ENCODE measurements around the gene LNP1. TPM values are rescaled to one million over a fixed set of nuclear protein-coding genes. Genes with fewer than 3 reads are reported as not detected.
A peak's percentile ranks its signal among the peaks of the same experiment; 100 is the strongest.

The LNP1 gene
- total and polyA plus RNA-seq, 2 experiments from 2014 or later, result 1.2 to 2.9 TPM

- H4K20me1 ChIP-seq (ENCODE audit: insufficient read depth), result no peaks in the 10 kb centered on the region
- H3K79me2 ChIP-seq (ENCODE audit: insufficient read depth), result no peaks in the 10 kb centered on the region
- no peak overlapping the region for H2AFZ ChIP-seq
- H3K4me3 ChIP-seq, result no peak overlapping the region
- WGBS, 2 experiments (ENCODE audit: low coverage in 1 of 2, low lambda C conversion rate in 2 of 2, missing lambda C conversion rate in 2 of 2), result 88 to 100% methylated on average over 1 of the region's 1 CpG
- H3K4me2 ChIP-seq (ENCODE audit: unreplicated experiment), result no peak overlapping the region
- no peaks in the 10 kb centered on the region for H3K9me2 ChIP-seq (ENCODE audit: insufficient read depth)
- in situ Hi-C loops (cut with MboI), result no loop called here
- no peaks in the 10 kb centered on the region for H3F3A ChIP-seq (ENCODE audit: insufficient read depth)
- H3K36me3 ChIP-seq (ENCODE audit: low read depth), result no peaks in the 10 kb centered on the region
- H3K9ac ChIP-seq, result no peak overlapping the region
- H3K9me3 ChIP-seq (ENCODE audit: low read depth), result no peaks in the 10 kb centered on the region
- H3K4me1 ChIP-seq (ENCODE audit: insufficient read depth), result no peaks in the 10 kb centered on the region
- no peak for DNase-seq
- TF ChIP-seq EZH2 (IDR thresholded peaks at IDR 0.05; ENCODE audit: insufficient read depth, poor library complexity, severe bottlenecking) (no peak), EZH2phosphoT487 (IDR thresholded peaks at IDR 0.05; ENCODE audit: insufficient read depth, low read depth) (no peak)
- H3K27me3 ChIP-seq (replicated peaks; ENCODE audit: insufficient read depth), result no peaks in the 10 kb centered on the region
- no peak overlapping the region for H3K27ac ChIP-seq
These were observed 82.2 kb downstream of the LNP1 start for GRCh38 chr3:100483529-100483928.

GRCh38 chr3:100486808-100487207, 85.5 kb downstream of the LNP1 start:
- DNase-seq, result peak; percentile 30
- Histone ChIP-seq H3K9ac (no peak overlapping the region), H4K20me1 (ENCODE audit: insufficient read depth) (no peaks in the 10 kb centered on the region), H3K36me3 (ENCODE audit: low read depth) (no peaks in the 10 kb centered on the region), H3K79me2 (ENCODE audit: insufficient read depth) (no peaks in the 10 kb centered on the region), H3K9me3 (ENCODE audit: low read depth) (no peaks in the 10 kb centered on the region), H3K4me1 (ENCODE audit: insufficient read depth) (peaks cover 6% of the 10 kb centered on the region; the same call in 1 of the 2 replicates), H3F3A (ENCODE audit: insufficient read depth) (no peaks in the 10 kb centered on the region; the same call in 1 of the 2 replicates), H3K9me2 (ENCODE audit: insufficient read depth) (no peaks in the 10 kb centered on the region), H3K4me2 (ENCODE audit: unreplicated experiment) (no peak overlapping the region), H3K27me3 (replicated peaks; ENCODE audit: insufficient read depth) (no peaks in the 10 kb centered on the region), H3K4me3 (no peak overlapping the region), H2AFZ (no peak overlapping the region), H3K27ac (no peak overlapping the region)
- WGBS, 2 experiments (ENCODE audit: low coverage in 1 of 2, low lambda C conversion rate in 2 of 2, missing lambda C conversion rate in 2 of 2), result 80 to 82% methylated on average over 2 of the region's 2 CpGs
- in situ Hi-C loops (cut with MboI), result no loop called here
- TF ChIP-seq EZH2 (IDR thresholded peaks at IDR 0.05; ENCODE audit: insufficient read depth, poor library complexity, severe bottlenecking) (no peak), EZH2phosphoT487 (IDR thresholded peaks at IDR 0.05; ENCODE audit: insufficient read depth, low read depth) (no peak)

- in situ Hi-C loops (cut with MboI), result no loop called here
- Histone ChIP-seq H3K9me3 (ENCODE audit: low read depth) (no peaks in the 10 kb centered on the region), H3K27ac (no peak overlapping the region), H2AFZ (no peak overlapping the region), H4K20me1 (ENCODE audit: insufficient read depth) (no peaks in the 10 kb centered on the region), H3K4me3 (no peak overlapping the region), H3K9me2 (ENCODE audit: insufficient read depth) (no peaks in the 10 kb centered on the region), H3K79me2 (ENCODE audit: insufficient read depth) (peaks cover 11% of the 10 kb centered on the region), H3K4me2 (ENCODE audit: unreplicated experiment) (no peak overlapping the region), H3K9ac (no peak overlapping the region), H3K4me1 (ENCODE audit: insufficient read depth) (peaks cover 13% of the 10 kb centered on the region; the same call in 1 of the 2 replicates), H3K36me3 (ENCODE audit: low read depth) (no peaks in the 10 kb centered on the region), H3F3A (ENCODE audit: insufficient read depth) (peaks cover 7% of the 10 kb centered on the region; the same call in 1 of the 2 replicates), H3K27me3 (replicated peaks; ENCODE audit: insufficient read depth) (no peaks in the 10 kb centered on the region)
- no peak for TF ChIP-seq EZH2 (IDR thresholded peaks at IDR 0.05; ENCODE audit: insufficient read depth, poor library complexity, severe bottlenecking)
- WGBS, 2 experiments (ENCODE audit: low coverage in 1 of 2, low lambda C conversion rate in 2 of 2, missing lambda C conversion rate in 2 of 2), result 52 to 60% methylated on average over 1 of the region's 1 CpG
- DNase-seq, result no peak
These were observed 87.8 kb downstream of the LNP1 start for GRCh38 chr3:100489118-100489517.

- Histone ChIP-seq H3K4me2 (ENCODE audit: unreplicated experiment) (peak within 1 kb of the TSS; percentile 100), H3K4me1 (ENCODE audit: insufficient read depth) (peaks cover 34% of the 10 kb centered on the region), H3K9me3 (ENCODE audit: low read depth) (no peaks in the 10 kb centered on the region), H4K20me1 (ENCODE audit: insufficient read depth) (no peaks in the 10 kb centered on the region), H3F3A (ENCODE audit: insufficient read depth) (peaks cover 23% of the 10 kb centered on the region), H3K4me3 (peak within 1 kb of the TSS; percentile 87), H3K9me2 (ENCODE audit: insufficient read depth) (no peaks in the 10 kb centered on the region), H3K27me3 (replicated peaks; ENCODE audit: insufficient read depth) (no peaks in the 10 kb centered on the region), H3K27ac (peak within 1 kb of the TSS; percentile 98), H2AFZ (peak within 1 kb of the TSS; percentile 88), H3K79me2 (ENCODE audit: insufficient read depth) (peaks cover 36% of the 10 kb centered on the region), H3K9ac (peak within 1 kb of the TSS; percentile 98), H3K36me3 (ENCODE audit: low read depth) (no peaks in the 10 kb centered on the region)
- in situ Hi-C loops (cut with MboI), result no loop called here
- peak; percentile 97 for DNase-seq
- WGBS, 2 experiments (ENCODE audit: low coverage in 1 of 2, low lambda C conversion rate in 2 of 2, missing lambda C conversion rate in 2 of 2), result 1% methylated on average over 48 to 49 of the region's 56 CpGs
- no peak for TF ChIP-seq EZH2 (IDR thresholded peaks at IDR 0.05; ENCODE audit: insufficient read depth, poor library complexity, severe bottlenecking)
- TF ChIP-seq EZH2phosphoT487 (IDR thresholded peaks at IDR 0.05; ENCODE audit: insufficient read depth, low read depth), result no peak
These were observed 91.0 kb downstream of the LNP1 start, which contains the start of gene TMEM45A for GRCh38 chr3:100492059-100493006. TSS of gene TMEM45A (plus strand) at chr3:100492619. CDS start at chr3:100555212, 62,593 bp downstream.

Measured in GM23248 (cell line).